Esophagus muscularis mucosa (tissue), 4 donors: ENCODE data around the gene ADGRA1. TPM values are rescaled to one million over a fixed set of nuclear protein-coding genes. Genes with fewer than 3 reads are reported as not detected.
"Not testable (repeated sequence)": the region's sequence is repeated elsewhere in the genome, so short reads cannot be mapped to it uniquely, and the experiment has no call there.

Experiments
- DNase-seq: peaks from one replicate; pipeline ENCODE4 v3.0.0-alpha.2; 2017; ENCODE audit errors: extremely low spot score
- H3K27ac ChIP-seq, 4 donors: fragments of 200-600 bp; sonication (generic); replicated peaks in 1 of 4; 1 replicate in 3 of 4; 2 replicates in 1 of 4; pipeline ENCODE4 v1.5.1; 2016 to 2019; ENCODE audit warnings: mild to moderate bottlenecking in 1 of 4
- H3K27me3 ChIP-seq, 4 donors: fragments of 200-600 bp; sonication (generic); one replicate each; pipeline versions ENCODE4 v1.5.1 to v1.6.0; 2016 to 2019
- H3K36me3 ChIP-seq, 4 donors: fragments of 200-600 bp; sonication (generic); one replicate each; pipeline ENCODE4 v1.5.1; 2016 to 2019
- H3K4me1 ChIP-seq, 4 donors: fragments of 200-600 bp; sonication (generic); one replicate each; pipeline ENCODE4 v1.5.1; 2016 to 2019
- H3K4me3 ChIP-seq, 4 donors: fragments of 200-600 bp; sonication (generic); 1 replicate in 2 of 4; 2 replicates in 2 of 4; pipeline ENCODE4 v1.5.1; 2016 to 2019; ENCODE audit warnings: mild to moderate bottlenecking in 4 of 4, moderate library complexity in 1 of 4
- H3K9me3 ChIP-seq, 4 donors: fragments of 200-600 bp; sonication (generic); 1 replicate in 3 of 4; 2 replicates in 1 of 4; pipeline ENCODE4 v1.5.1; 2016 to 2019
- EP300 ChIP-seq: sonication (generic); formaldehyde crosslinking; IDR thresholded peaks from one replicate; pipeline ENCODE4 v1.6.1; 2017; ENCODE audit warnings: antibody characterized with exemption
- POLR2A ChIP-seq: fragments of 450-650 bp; IDR thresholded peaks from one replicate; pipeline ENCODE4 v1.6.1; 2017; ENCODE audit warnings: antibody characterized with exemption, moderate library complexity, mild to moderate bottlenecking, low read depth
- POLR2AphosphoS5 ChIP-seq, 2 donors: sonication (generic); formaldehyde crosslinking; IDR thresholded peaks; one replicate each; pipeline ENCODE4 v1.6.1; 2017; ENCODE audit warnings: antibody characterized with exemption in 2 of 2
- WGBS: methylation state at CpG from one replicate; pipeline ENCODE4 v1.1.5; 2018; 5-methylcytosine and 5-hydroxymethylcytosine counted together
- intact Hi-C: fragments of 100-400 bp; cut with DNase I; formaldehyde crosslinking; loops from one replicate; pipeline ENCODE4 v1.15.1; 2023
- total RNA-seq, 4 donors: library from RNA; depleted of rRNA; stranded (reverse); fragments of >200 nt; gene quantifications; one replicate each; pipeline versions ENCODE4 v1.1.0 to v1.2.1, GENCODE V29; 2016
- TF ChIP-seq, protein P1 (sequence below), 3 experiments: fragments of 200-600 bp in 2 of 3; fragments of 450-650 bp in 1 of 3; sonication (generic) in 2 of 3; IDR thresholded peaks; one replicate each; pipeline ENCODE4 v1.5.1; 2017 to 2019; ENCODE audit warnings: antibody characterized with exemption in 3 of 3, mild to moderate bottlenecking in 2 of 3, moderate library complexity in 1 of 3

ADGRA1 gene
- total RNA-seq, 4 donors from 2014 or later: under 0.01 to 0.06 TPM; not detected in 2

DNA sequence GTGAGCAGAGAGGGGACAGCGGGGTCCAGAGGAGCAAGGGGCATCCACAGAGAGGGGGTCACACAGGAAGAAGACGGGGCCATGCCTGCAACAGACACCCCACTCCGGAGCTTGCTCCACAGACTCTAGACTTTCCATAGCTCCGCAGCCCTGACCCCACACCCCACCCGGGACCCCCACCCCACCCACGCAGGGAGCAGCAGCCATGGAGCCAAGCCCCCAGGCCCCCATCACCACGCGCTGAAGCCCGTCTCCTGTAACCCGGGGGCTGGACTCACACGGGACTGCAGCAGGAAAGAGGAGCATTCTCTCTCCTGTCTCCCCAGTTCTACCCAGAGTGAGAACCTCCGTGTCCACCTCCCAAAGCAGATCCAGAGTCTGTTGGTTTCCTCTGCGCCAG, 38.8 kb upstream of the ADGRA1 start:
- no peak overlapping the region for H3K27ac ChIP-seq
- H3K27me3 ChIP-seq: peaks cover 0 to 84% (median 0%) of the 10 kb centered on the region in 4 donors
- H3K4me3 ChIP-seq: no peak overlapping the region
- no peaks in the 10 kb centered on the region for H3K36me3 ChIP-seq
- no peaks in the 10 kb centered on the region for H3K4me1 ChIP-seq
- no peak for DNase-seq
- intact Hi-C loops: no loop called here
- TF ChIP-seq EP300: no peak
- TF ChIP-seq, protein P1, sequence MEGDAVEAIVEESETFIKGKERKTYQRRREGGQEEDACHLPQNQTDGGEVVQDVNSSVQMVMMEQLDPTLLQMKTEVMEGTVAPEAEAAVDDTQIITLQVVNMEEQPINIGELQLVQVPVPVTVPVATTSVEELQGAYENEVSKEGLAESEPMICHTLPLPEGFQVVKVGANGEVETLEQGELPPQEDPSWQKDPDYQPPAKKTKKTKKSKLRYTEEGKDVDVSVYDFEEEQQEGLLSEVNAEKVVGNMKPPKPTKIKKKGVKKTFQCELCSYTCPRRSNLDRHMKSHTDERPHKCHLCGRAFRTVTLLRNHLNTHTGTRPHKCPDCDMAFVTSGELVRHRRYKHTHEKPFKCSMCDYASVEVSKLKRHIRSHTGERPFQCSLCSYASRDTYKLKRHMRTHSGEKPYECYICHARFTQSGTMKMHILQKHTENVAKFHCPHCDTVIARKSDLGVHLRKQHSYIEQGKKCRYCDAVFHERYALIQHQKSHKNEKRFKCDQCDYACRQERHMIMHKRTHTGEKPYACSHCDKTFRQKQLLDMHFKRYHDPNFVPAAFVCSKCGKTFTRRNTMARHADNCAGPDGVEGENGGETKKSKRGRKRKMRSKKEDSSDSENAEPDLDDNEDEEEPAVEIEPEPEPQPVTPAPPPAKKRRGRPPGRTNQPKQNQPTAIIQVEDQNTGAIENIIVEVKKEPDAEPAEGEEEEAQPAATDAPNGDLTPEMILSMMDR (IDR thresholded peaks at IDR 0.05): no peak
- TF ChIP-seq POLR2AphosphoS5 (IDR thresholded peaks at IDR 0.05): no peak
- no peak for TF ChIP-seq POLR2A
- H3K9me3 ChIP-seq: no peaks in the 10 kb centered on the region
- WGBS: 90% methylated on average over 13 of the region's 13 CpGs

DNA sequence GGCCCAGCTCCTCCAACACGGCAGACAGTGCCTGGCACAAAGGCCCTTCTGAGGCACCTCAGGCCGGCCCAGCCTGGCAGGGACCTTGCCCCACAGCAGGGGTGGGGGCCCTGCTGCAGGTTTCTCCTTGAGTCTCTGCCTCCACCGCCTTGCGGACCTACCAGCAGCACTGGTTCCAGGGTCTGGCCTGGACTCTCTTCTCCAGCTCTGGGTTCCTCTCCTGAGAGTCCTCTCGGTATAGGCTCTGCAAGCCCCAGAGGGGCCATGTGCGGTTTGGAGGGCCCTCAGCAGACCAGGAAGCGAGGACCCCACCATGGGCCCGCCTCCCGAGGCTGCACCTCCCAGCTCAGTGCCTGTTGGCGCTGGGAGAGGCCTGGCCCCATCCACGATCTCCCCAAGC, 38.1 kb upstream of the ADGRA1 start:
- no peak overlapping the region for H3K4me3 ChIP-seq
- TF ChIP-seq, protein P1 (IDR thresholded peaks at IDR 0.05): no peak
- TF ChIP-seq POLR2A (no peak), EP300 (no peak), POLR2AphosphoS5 (IDR thresholded peaks at IDR 0.05) (no peak)
- H3K4me1 ChIP-seq: no peaks in the 10 kb centered on the region
- peaks cover 0 to 83% (median 0%) of the 10 kb centered on the region in 4 donors for H3K27me3 ChIP-seq
- no peak overlapping the region for H3K27ac ChIP-seq
- DNase-seq: no peak
- no peaks in the 10 kb centered on the region for H3K36me3 ChIP-seq
- intact Hi-C loops: no loop called here
- no peaks in the 10 kb centered on the region for H3K9me3 ChIP-seq
- no CpG with 5 or more reads among the region's 11 CpGs for WGBS

DNA sequence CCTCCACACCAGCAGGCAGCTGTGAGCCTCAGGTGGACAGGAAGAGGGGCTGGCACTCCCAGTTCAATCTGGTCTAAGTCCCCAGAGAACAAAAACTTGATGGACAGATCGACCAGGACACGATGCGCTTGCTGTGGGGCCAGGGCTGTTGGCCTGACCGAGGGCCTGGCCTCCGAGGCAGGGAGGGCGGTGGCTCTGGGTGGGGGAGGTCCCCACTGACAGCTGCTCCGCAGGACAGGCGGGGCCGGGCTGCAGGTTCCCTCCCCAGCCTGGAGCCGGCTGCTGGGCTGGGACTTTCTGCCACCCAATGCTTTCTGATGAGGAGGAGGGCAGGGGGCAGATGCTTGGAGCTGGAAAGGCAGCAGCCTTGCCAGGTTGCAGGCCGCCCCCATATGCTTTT, 37.4 kb upstream of the ADGRA1 start:
- WGBS: 73% methylated on average over 3 of the region's 11 CpGs
- TF ChIP-seq, protein P1 (IDR thresholded peaks at IDR 0.05): no peak
- TF ChIP-seq POLR2AphosphoS5 (IDR thresholded peaks at IDR 0.05) (no peak), POLR2A (no peak), EP300 (no peak)
- intact Hi-C loops: no loop called here
- Histone ChIP-seq H3K27me3 (peaks cover 0 to 85% (median 0%) of the 10 kb centered on the region in 4 donors), H3K4me1 (no peaks in the 10 kb centered on the region), H3K9me3 (no peaks in the 10 kb centered on the region), H3K27ac (no peak overlapping the region), H3K36me3 (no peaks in the 10 kb centered on the region), H3K4me3 (no peak overlapping the region)
- DNase-seq: no peak

DNA sequence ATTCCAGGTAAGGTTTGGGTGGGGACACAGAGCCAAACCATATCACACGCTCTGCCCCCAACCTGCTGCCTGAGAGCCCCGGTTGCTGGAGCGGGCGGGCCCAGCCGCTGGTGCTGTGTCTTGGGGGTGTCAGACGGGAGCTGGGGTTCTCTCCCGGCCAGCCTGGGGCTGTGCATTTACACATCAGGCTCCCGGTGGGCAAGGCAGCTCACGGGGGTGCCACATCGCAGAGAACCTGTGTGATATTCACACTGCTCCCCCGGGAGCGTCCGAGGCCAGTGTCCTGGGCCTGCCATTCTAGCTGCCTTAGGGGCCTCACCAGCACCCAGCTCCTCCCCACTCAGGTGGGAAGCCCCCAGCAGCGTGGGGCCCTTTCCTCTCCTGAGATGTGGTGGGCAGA, 35.6 kb upstream of the ADGRA1 start:
- WGBS: no CpG with 5 or more reads among the region's 14 CpGs
- no peaks in the 10 kb centered on the region for H3K4me1 ChIP-seq
- intact Hi-C loops: no loop called here
- H3K4me3 ChIP-seq: no peak overlapping the region
- TF ChIP-seq, protein P1 (IDR thresholded peaks at IDR 0.05): no peak
- TF ChIP-seq POLR2A: no peak
- TF ChIP-seq EP300: no peak
- TF ChIP-seq POLR2AphosphoS5 (IDR thresholded peaks at IDR 0.05): no peak
- no peak for DNase-seq
- H3K36me3 ChIP-seq: no peaks in the 10 kb centered on the region
- peaks cover 0 to 86% (median 0%) of the 10 kb centered on the region in 4 donors for H3K27me3 ChIP-seq
- H3K27ac ChIP-seq: no peak overlapping the region
- H3K9me3 ChIP-seq: no peaks in the 10 kb centered on the region

DNA sequence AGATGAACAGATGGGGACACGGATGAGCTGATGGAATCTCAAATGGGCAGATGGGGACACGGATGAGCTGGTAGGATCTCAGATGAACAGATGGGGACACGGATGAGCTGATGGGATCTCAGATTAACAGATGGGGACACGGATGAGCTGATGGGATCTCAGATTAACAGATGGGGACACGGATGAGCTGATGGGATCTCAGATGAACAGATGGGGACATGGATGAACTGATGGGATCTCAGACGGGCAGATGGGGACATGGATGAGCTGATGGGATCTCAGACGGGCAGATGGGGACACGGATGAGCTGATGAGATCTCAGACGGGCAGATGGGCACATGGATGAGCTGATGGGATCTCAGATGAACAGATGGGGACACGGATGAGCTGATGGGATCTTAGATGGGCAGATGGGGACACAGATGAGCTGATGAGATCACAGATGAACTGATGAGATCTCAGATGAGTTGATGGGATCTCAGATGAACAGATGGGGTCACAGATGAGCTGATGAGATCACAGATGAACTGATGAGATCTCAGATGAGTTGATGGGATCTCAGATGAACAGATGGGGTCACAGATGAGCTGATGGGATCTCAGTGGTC, 34.1 kb upstream of the ADGRA1 start:
- H3K27ac ChIP-seq, DNase-seq, H3K4me3 ChIP-seq, H3K36me3 ChIP-seq, H3K4me1 ChIP-seq, intact Hi-C loops, H3K9me3 ChIP-seq: not testable (repeated sequence)
- peaks cover 0 to 77% (median 0%) of the 10 kb centered on the region in 4 donors for H3K27me3 ChIP-seq
- WGBS: 82% methylated on average over 10 of the region's 10 CpGs
